ENCODE data around the gene WDR90.
A peak's percentile ranks its signal among the peaks of the same experiment; 100 is the strongest.

Gene WDR90

DNA sequence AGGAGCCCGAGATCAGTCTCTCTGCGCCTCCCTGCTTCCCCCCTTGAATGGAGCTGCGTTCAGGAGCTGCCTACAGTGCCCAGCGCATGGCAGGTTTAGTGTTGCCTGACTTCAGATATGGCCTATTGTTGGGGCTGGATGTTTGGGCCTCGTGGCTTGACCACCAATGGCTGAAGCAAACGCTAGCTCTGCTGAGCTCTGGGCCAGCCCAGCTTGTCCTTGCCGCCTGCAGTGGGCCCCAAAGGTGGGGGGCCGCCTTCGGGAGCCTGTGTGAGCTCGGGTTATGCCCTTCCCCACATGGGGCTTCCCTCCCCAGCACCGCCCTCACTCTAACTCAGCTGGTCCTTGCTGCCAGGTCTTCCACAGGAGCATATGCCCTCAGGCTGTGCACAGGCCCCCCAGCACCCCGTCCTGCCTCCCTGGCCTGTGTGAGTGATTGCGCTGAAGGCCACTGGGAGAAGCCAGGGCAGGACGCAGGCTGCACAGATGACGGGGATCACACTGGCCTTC lies 11.1 kb upstream of the WDR90 start:
- H3K4me2 ChIP-seq (ENCODE audit: low read length), result no peak overlapping the region
- no peak overlapping the region for H3K9ac ChIP-seq
- peaks cover 7% of the 10 kb centered on the region for H3K4me1 ChIP-seq
- no peaks in the 10 kb centered on the region for H3K9me3 ChIP-seq (ENCODE audit: control insufficient read depth, low read length)
- no peaks in the 10 kb centered on the region for H3K36me3 ChIP-seq (ENCODE audit: control insufficient read depth, insufficient read depth, low read length)
- peaks cover 6% of the 10 kb centered on the region for H3K79me2 ChIP-seq
- no peak overlapping the region for H2AFZ ChIP-seq
- H3K4me3 ChIP-seq (ENCODE audit: low read depth, low read length), result no peak overlapping the region
- peaks cover 3% of the 10 kb centered on the region for H3K27me3 ChIP-seq (ENCODE audit: control insufficient read depth, insufficient read depth, low read length)
- peak overlapping the region; percentile 24 for H3K27ac ChIP-seq
- TF ChIP-seq CTCF (IDR thresholded peaks at IDR 0.05), result no peak

DNA sequence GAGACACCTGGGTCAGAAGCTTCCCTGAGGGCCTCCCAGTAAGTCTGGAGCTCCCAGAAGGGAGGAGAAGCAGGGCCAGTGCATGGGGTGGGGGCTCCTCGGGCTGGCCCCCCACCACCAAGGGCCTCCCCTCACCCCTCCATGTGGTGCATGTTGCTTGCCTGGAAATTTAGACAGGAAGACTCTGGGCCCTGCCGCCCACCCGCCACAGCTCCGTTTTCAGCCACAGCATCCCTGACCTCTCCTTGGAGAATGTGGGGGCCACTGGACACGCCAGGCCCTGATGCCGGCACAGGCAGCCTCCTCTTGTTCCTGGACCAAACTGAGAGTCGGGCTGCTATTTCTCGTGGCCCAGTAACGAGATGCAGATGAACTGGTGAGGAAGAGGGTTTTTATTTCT lies 10.3 kb upstream of the WDR90 start:
- Histone ChIP-seq H2AFZ (no peak overlapping the region), H3K27me3 (ENCODE audit: control insufficient read depth, insufficient read depth, low read length) (peaks cover 3% of the 10 kb centered on the region), H3K27ac (no peak overlapping the region), H3K9me3 (ENCODE audit: control insufficient read depth, low read length) (no peaks in the 10 kb centered on the region), H3K79me2 (peaks cover 11% of the 10 kb centered on the region), H3K4me3 (ENCODE audit: low read depth, low read length) (no peak overlapping the region), H3K36me3 (ENCODE audit: control insufficient read depth, insufficient read depth, low read length) (no peaks in the 10 kb centered on the region), H3K9ac (no peak overlapping the region), H3K4me1 (peaks cover 11% of the 10 kb centered on the region), H3K4me2 (ENCODE audit: low read length) (no peak overlapping the region)
- no peak for TF ChIP-seq CTCF (IDR thresholded peaks at IDR 0.05)

- no peaks in the 10 kb centered on the region for H3K9me3 ChIP-seq (ENCODE audit: control insufficient read depth, low read length)
- H3K79me2 ChIP-seq, result peaks cover 25% of the 10 kb centered on the region
- H2AFZ ChIP-seq, result no peak overlapping the region
- H3K9ac ChIP-seq, result no peak overlapping the region
- peak overlapping the region; percentile 83 for H3K4me3 ChIP-seq (ENCODE audit: low read depth, low read length)
- H3K27ac ChIP-seq, result no peak overlapping the region
- peaks cover 17% of the 10 kb centered on the region for H3K4me1 ChIP-seq
- TF ChIP-seq CTCF (IDR thresholded peaks at IDR 0.05), result no peak
- H3K27me3 ChIP-seq (ENCODE audit: control insufficient read depth, insufficient read depth, low read length), result peaks cover 3% of the 10 kb centered on the region
- peak overlapping the region; percentile 98 for H3K4me2 ChIP-seq (ENCODE audit: low read length)
- no peaks in the 10 kb centered on the region for H3K36me3 ChIP-seq (ENCODE audit: control insufficient read depth, insufficient read depth, low read length)
Observed at GRCh38 chr16:640614-641013, 8.6 kb upstream of the WDR90 start.

DNA sequence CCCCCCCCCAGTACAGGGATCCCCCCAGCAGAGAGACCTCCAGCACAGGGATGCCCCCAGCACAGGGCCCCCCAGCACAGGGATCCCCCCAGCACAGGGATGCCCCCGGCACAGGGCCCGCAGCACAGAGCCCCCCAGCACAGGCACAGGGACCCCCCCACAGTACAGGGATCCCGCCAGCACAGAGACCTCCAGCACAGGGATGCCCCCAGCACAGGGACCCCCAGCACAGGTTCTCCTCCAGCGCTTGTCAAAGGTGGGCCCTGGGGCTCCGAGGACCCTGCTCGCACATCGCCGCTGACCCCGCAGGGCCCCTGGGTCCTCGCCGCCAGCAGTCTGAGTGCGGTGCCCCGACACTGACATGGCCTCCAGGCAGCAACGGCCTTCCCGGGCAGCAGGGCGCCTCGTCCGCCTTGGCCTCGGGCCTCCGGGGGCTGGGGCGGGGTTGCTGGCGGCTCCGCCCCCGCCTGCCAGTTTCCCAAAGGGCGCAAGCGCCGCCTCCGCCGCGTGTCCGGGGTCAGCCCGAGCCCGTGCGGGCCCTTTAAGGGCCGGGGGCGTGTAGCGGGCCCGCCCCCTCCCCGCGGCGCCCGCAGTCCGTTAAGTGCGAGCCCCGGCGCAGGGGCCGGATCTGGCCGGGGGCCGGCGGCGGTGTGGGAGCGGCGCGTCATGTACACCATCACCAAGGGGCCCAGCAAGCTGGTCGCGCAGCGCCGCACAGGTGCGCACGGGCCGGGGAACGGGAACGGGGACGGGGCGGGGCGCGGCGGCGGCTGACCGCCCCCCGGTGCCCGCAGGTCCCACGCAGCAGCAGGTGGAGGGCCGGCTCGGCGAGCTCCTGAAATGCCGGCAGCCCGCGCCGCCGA lies 7.6 kb upstream of the WDR90 start, which contains the start of gene MCRIP2:
Gene MCRIP2 (plus strand): TSS at position 503 of the 863 bp plus-strand sequence. CDS start 164 bp downstream, at position 667.
- peaks cover 25% of the 10 kb centered on the region for H3K4me1 ChIP-seq
- peak within 1 kb of the TSS; percentile 85 for H3K27ac ChIP-seq
- peak within 1 kb of the TSS; percentile 80 for H3K9ac ChIP-seq
- H3K9me3 ChIP-seq (ENCODE audit: control insufficient read depth, low read length), result no peaks in the 10 kb centered on the region
- TF ChIP-seq CTCF (IDR thresholded peaks at IDR 0.05), result no peak
- H3K4me3 ChIP-seq (ENCODE audit: low read depth, low read length), result peak within 1 kb of the TSS; percentile 83
- H3K36me3 ChIP-seq (ENCODE audit: control insufficient read depth, insufficient read depth, low read length), result no peaks in the 10 kb centered on the region
- peaks cover 1% of the 10 kb centered on the region for H3K27me3 ChIP-seq (ENCODE audit: control insufficient read depth, insufficient read depth, low read length)
- peaks cover 32% of the 10 kb centered on the region for H3K79me2 ChIP-seq
- H3K4me2 ChIP-seq (ENCODE audit: low read length), result peak within 1 kb of the TSS; percentile 98
- H2AFZ ChIP-seq, result peak within 1 kb of the TSS; percentile 88
